Stimulated activated CD8-positive, alpha-beta memory T cell treated with anti-CD3 and anti-CD28 coated beads, Interleukin-12 subunit alpha, Interleukin-12 subunit beta, amount 100 ng/mL, for 1 hour (primary cell): ENCODE results near the gene CREB5.
"Not testable (repeated sequence)": the region's sequence is repeated elsewhere in the genome, so short reads cannot be mapped to it uniquely, and the experiment has no call there.

ENCODE experiments used
- DNase-seq: peaks from one replicate; pipeline ENCODE4 v3.0.0-alpha.2; 2020; ENCODE audit warnings: low read depth

The CREB5 gene

DNA sequence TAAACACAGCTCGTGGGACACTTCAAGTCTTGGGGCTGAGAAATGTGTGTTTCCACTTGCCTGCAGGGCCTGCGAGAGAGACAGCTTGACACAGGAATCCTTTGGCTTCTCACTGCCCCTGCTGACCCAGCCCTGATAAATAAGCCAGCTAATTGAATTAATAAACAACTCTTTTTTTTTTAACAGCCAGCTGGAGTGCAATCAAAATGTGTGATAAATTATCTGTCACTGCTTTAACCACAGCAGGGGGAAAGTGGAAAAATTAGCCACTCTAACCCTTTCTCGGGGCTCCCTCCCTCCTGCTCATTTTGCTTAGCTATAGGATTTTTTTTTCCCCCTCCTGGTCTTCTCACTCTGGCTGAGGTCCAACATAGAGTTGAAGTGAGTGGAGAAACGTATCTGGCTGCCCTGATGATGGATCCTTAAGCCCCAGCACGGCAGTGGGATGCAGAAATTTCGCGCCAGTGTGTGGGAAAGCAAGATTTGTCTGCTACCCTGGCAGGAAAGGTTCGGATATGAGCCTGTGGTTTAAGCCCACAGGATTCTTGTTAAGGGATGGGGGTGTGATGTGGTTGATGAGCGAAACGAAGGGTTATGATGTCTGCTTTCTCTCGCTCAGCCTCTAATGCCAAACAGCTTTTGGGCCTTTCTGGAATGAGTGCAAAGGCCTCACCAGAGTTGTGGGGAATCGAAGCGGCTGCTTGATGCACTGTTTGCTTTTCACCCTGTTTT, 372.0 kb downstream of the CREB5 start:
- no peak for DNase-seq

DNA sequence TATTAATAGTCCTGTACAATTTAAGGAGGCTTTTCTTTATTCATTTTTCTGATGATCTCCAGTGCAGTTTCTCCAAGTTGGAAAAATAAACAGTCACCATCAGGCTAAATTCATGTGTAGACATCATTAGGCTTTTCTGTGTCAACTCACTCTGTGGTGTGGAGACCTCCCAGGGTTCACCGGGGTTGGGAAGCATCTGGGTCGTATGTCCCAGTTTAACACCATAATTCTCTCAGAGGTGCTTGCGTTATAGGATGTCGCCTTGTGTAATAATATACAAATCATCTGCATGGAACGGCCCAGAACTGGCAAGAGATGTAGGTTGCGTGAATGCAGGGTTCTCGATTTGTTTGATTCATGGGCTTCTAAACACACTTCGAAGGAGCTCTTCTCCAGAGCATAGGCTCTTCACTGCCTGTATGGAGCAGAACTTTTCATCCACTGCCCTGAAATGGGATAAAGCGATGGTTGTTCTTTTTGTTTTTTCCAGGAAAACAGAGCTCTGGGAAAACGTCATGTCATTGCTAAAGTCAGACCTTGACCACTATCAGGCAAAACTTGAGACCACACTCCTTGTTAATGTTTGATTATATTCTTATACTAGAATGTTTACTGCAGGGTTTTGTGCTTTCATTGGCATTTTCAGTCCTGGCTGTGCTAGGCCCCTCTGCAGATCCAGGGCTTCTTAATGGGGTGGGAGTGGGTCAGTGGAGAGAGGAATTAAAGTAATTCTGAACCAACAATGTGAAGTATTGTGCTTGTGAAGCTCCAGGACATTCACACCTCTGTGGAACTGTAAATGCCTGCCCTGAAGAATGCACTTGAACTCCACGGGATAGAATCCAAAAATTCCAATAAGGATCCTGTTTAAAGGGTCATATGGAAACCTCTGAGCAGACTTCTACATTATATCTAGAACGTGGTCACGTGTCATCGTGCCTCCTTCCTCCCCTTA, 373.0 kb downstream of the CREB5 start:
- DNase-seq: no peak

DNA sequence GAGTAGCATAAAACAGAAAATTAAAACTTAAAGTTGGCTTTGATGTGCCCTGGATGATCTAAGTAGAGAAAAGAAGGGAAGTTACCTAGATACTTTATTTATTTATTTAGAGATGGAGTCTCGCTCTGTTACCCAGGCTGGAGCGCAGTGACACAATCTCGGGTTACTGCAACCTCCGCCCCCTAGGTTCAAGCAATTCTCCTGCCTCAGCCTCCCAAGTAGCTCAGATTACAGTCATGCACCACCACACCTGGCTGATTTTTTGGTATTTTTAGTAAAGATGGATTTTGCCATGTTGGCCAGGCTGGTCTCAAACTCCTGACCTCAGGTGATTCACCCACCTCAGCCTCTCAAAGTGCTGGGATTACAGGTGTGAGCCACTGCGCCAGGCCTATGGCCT, 373.8 kb downstream of the CREB5 start:
- not testable (repeated sequence) for DNase-seq

DNA sequence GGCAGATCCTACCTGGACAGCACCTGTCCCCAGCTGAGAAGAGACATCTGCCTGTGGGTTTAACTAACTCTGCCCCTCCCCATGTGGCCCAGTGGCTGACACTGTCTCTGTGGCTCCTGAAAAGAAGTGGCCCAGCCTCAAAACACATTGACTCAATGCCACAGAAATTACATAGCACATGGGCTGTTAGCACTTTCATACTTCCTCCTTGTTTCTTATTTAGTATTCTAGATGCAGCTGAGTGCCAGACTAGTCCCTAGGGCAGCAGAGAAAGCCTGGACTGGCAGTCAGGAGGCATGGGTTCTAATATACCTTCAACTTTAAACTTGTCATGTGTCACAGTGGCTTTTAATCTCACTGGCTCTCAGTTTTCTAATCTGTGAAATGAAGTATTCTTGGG, 374.8 kb downstream of the CREB5 start:
- no peak for DNase-seq

DNA sequence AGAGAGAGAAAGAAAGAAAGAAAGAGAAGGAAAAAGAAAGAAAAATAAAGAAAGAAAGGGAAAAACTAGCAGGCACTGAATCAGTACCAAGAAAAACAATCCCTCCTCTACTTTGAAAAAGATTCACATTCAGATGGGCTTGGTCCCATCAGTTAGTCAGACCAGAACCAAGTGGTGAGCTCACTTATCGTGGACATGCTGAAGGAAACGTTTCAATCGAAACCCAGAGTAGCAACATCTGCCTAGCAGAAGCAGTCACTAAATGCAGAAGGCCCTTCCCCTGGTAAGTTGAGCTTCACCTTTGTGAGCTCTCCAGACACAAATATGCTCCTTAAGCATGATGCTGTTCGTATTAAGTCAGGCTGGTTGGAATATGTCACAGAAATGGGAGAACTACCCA, 378.1 kb downstream of the CREB5 start:
- no peak for DNase-seq

DNA sequence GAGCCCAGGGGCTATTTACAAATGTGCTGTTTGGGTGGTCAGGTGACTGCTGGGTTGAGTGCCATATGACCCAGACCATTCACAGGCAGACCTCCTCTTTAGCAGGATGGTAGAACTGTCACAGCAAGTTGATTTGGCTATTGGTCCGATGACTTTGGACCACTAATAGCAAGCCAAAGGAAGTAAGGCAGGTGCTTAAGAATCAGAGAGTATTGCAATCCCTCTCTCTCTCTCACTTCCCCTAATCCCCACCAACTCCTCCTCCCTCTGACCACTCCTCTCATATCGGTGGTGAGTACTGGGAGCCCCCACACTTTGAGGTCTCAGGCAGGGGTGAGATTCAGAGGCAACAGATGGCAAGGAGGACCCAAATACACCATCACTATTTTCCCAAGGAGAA, 380.5 kb downstream of the CREB5 start:
- DNase-seq: no peak

DNA sequence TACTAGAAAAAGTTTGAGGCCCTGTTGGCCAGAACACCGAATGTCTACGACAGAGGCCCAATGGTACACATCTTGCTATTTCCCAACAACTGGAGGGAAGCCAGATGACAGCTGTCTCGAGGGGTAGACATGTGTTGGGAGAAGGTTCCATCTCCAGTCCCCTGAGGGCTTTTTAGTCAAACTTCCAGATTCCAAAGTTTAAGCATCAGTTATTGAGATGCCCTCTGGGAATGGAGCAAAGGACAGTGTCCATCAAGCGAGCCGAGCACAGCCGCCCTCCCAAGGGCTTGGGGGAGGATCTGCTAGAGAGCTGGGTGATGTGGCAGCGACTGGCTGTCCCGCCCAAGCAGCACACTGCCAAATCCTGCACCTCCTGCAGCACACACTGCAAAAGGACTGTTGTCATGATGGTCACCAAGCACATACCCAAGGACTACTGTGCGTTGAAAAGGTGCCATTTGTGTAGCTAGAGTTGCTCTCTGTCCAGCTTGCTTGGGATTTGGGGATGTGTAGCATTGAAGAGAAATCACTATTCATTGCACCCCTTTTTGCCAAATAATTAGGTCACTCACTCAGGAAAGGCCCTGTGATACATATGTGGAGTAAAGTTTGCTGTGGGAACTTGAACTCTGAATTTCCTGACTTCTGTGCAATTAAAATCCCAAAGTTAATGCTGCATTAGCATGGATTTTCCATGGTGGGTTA, 381.2 kb downstream of the CREB5 start:
- no peak for DNase-seq

DNA sequence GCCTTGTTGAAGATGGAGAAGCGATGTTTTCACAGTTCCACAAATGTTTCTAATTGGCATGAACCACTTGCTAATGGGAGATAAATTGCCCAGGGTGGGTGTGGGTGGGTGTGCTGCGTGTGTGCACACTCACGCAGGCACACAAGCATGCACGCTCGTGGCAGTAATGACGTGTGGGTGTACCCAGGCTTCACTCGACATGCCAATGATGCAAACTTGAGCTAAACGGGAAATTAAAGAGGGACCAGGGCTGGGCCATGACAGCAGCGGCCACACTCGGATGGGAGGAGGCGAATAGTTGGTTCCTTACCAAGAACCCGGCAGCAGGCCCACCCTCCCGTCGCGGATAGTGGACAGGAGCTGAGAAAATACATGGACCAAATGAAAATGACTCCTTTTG, 386.0 kb downstream of the CREB5 start:
- DNase-seq: no peak

DNA sequence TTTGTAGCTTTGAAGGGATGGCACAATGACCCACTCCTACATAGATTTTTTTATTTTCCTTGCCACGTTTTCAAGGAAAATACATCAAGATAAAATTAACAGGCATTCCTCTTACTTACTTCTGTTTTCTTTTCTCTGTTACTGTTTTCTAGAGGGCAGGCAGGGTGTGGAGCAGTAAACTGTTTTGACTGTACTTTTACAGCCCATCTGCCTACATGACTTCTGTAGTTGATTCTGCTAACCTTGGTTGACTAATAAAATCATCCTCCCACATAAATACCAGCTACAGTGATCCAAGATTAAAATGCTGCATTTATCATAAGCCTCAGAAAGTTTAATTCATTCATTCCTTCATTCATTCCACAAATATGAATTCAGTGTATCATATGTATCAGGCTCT, 387.3 kb downstream of the CREB5 start:
- DNase-seq: no peak

DNA sequence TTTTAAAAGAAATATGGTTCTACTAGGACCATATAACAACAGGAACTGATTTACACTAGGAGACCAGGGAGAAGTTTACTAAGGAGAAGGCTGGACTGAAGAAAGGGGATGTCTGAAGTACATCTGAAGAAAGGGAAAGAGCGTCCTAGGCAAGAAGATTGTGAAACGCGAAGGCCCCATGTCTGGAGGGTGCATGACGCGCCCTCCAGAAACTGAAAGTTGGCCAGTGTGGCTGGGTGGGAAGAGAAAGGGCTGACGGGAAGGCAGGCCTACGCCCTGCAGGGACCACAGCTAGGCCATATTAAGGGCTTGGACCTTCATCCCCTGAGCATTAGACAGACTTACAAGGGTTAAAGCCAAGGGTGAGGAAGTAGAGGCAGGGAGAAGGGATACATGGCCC, 387.8 kb downstream of the CREB5 start:
- DNase-seq: no peak

DNA sequence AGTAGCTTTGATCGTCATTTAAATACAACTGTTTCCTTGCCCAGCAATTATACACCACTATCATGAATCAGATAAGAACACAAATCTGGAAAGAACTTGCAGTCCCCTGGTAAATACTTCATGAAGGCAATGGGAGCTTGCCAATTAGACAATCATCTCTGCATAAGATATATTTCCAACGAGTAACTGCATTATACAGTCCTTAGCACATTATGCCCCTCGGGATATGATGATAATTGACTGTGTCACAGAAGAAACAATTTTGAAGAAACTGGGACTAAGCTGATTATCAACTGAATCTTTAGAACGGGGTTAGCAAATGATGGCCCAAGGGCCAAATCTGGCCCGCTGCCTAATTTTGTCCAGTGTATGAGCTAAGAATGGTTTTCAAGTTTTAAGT, 390.1 kb downstream of the CREB5 start:
- no peak for DNase-seq

DNA sequence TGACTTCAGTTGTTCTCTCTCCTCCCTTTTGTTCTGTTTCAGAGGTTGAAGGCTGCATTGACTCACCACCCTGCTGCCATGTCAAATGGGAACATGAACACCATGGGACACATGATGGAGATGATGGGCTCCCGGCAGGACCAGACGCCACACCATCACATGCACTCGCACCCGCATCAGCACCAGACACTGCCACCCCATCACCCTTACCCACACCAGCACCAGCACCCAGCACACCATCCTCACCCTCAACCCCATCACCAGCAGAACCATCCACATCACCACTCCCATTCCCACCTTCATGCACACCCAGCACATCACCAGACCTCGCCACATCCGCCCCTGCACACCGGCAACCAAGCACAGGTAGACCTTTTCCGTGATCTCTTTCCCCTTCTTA, 391.8 kb downstream of the CREB5 start:
- no peak for DNase-seq

DNA sequence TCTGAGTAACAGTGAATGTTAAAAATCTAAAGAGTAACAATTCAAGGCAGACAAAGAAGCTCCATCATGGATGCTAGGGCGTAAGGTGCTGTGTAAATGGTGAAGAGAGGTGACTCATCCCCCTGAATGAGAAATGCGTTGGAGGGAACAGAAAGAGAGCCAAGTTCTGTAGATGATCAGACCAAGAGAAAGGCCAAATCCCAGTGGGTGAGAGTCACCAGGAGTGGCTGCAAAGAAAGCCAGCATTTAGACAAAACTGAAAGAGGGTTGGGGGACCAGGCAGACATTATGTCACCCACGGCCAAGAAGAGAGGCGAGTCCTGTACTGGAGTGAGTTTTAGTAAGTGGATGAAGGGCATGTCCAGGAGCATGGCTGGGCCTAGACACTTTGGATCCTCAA, 392.7 kb downstream of the CREB5 start:
- DNase-seq: no peak

DNA sequence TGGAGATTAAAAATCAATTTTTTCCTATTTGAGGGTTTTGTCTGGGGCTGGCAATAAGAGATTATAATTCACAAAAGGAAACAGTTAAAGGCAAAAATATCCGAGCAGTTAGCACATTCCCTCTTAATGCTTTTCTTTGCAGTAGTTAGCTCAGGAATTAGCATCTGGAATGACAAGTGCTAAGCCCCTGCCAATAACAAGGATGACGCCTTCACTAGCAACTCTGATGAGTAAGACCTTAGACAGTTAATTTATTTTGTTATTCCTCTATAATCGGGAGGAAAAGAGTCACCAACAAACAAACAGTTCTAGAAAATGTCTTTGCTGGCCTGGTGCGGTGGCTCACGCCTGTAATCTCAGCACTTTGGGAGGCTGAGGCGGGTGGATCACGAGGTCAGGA, 394.5 kb downstream of the CREB5 start:
- no peak for DNase-seq

DNA sequence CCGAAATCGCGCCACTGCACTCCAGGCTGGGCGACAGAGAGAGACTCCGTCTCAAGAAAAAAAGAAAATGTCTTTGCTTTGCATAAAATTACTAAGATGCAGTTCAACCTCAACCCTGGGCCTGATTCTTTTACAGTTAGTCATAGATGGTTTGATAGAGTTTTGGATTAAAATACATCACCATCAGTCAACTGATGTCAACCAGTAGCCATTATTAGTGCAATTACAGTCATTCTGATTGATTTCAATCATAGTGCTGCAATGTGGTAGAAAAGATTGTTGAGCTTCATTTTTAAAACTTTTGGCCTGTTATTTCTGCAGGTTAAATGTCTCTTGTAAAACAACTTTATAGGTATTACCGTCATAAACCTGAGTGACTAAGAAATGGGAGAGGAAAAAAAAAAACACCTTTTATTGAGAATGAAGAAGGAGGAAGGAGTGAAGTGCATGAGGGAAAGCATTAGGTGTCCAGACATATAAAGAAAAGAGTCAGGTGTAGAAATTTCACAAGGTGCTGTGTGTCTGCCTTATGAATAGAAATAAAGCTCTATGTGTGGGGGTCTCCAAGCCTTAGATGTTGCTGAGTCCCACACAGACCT, 395.2 kb downstream of the CREB5 start:
- no peak for DNase-seq

DNA sequence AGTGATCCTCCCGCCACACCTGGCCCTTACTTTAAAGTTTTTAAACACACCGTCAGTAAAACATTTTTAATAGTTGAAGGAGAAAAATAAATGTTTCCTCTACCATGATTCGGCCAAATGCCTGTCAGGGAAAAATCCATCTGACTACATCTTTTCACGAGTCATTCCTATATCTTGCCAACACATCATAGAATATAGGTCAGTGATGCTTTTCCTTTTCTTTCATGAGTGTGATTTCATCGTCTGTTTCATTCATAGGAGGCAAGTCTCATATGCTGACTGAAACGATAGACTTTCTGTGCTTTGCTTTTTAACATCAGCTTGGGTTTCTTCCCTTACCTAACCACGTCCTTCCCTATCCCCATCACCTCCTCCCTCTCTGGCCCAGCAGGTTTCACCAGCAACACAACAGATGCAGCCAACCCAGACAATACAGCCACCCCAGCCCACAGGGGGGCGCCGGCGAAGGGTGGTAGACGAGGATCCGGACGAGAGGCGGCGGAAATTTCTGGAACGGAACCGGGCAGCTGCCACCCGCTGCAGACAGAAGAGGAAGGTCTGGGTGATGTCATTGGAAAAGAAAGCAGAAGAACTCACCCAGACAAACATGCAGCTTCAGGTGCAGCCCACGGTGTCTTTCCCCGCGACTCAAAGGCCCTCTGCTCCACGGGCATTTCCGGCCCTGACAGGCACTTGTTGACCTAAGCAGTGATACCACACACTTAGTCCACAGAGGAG, 396.6 kb downstream of the CREB5 start:
- no peak for DNase-seq

DNA sequence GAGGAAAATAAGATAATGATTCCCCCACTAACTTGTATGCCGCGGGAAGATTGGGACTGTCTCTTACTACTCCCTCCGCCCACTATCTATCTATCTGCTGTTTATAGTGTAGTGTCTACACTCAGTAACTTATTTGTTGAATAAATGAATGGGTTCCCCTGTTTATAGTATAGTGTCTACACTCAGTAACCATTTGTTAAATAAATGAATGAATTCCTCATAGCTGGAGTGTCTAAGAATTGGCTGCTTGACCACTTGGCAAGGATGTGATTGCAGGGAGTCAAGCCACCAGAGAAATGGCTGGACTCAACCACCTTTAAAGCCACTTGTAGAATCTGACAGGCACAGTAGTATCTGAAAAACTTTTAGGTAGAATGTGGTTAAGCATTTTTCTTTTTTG, 398.7 kb downstream of the CREB5 start:
- DNase-seq: no peak

DNA sequence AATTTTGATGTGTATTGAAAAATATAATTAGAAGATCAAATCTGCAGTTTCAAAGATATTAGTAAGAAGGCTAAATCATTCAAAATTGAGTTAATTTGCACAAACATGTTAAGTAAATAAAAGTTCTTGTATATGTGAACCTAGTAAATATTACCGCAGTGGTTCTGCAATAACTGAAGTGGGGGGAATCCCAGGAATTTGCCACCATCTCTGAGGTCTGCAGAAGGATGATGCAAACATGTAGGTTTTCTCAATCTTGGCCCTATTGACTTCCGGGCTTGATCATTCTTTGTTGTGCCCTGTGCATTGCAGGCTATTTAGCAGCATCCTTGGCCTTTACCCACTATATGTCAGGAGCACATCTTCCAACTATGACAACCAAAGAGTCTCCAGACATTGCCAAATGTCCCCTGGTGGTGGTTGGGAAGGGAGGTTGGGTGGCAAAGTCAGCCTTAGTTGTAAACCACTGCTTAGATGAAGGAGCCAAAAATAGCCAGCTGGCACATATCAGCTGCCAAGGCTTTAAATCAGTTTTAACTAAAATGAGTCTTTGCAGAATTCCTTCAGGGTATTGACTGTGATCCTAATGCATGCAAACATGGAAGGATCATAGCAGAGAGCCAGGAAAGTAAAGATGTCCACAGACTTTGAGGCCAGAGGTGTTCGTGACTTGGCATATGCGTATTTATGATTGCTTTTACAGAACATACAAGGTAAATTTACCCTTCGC, 399.5 kb downstream of the CREB5 start:
- DNase-seq: no peak

DNA sequence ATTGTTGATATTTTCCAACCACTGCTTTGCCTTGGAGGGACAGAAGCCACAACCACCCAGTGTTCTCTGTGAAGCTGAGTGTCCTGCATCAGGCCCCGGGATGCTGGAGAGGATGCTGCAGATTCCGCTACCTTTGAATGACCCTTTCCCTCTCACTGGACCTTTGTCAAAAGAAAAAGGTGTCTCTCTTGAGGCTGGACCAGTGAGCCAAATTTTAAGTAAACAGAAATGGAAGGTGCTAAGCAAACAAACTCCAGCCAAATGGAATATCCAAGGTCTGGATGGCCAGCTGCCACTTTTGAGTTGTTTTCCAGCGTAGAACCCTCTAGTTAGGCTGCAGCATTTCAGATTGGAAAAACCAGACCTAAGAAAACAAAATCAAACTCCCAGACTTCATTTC, 400.3 kb downstream of the CREB5 start:
- no peak for DNase-seq

DNA sequence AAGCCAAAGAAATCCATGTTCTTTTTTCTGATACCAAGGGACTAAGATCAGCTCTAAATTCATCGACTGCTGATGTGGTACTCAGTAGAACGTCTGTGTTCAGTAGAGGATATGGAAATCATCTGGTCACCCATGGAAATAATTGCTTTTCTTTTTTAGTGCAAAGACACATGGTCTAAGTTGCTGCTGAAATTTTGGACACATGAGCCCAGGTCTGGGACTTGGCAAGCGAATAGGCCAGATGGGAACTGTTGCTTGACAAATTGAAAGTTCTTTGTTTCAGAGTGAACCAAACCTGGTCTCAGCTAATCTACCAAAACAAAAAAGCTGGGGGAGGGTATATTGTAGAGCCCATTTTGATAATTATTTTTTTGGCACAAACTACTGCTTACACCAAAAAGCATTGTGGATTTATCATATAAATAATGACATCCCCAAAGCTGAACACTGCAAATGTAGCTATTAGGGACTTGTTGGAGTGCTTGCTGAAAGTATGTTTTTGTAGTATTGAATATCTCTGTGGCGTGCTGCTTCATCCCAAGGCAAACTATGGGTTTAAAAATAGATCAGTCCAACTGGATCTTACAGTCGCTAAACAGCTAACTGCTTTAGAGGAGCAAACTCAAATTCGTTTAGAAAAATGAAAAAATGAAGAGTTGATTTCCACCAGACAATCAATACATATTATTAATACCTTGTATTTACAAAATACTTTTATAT, 401.1 kb downstream of the CREB5 start:
- no peak for DNase-seq
